Activated CD8-positive, alpha-beta T cell treated with anti-CD3 and anti-CD28 coated beads, Interleukin-2, amount 10 ng/mL, durations not matched to agents 7 days and 5 days (primary cell): ENCODE measurements around the gene ARL14EPL. TPM values are rescaled to one million over a fixed set of nuclear protein-coding genes. Genes with fewer than 3 reads are reported as not detected.
"Not testable (repeated sequence)": the region's sequence is repeated elsewhere in the genome, so short reads cannot be mapped to it uniquely, and the experiment has no call there.

Source experiments
- ATAC-seq: fragments of 150-1000 bp; cut with Tn5 transposase; one replicate; pipeline ENCODE4 v1.10.0; 2021; ENCODE audit warnings: moderate library complexity
- CTCF ChIA-PET: fragments of 350-600 bp; sonication (Branson Sonifier 250); formaldehyde crosslinking; loops from one replicate; lab custom pipeline; 2021; ENCODE audit warnings: antibody characterized with exemption; lab: Charles Lee
- POLR2A ChIA-PET: fragments of 350-600 bp; sonication (Branson Sonifier 250); formaldehyde crosslinking; loops from one replicate; lab custom pipeline; 2021; ENCODE audit warnings: antibody characterized with exemption; lab: Charles Lee
- DNase-seq: peaks from one replicate; pipeline ENCODE4 v3.0.0-alpha.2; 2020
- H3K27ac Mint-ChIP-seq: one replicate; pipeline ENCODE4 v1.8.0; 2021; ENCODE audit warnings: mild to moderate bottlenecking, mixed read lengths
- H3K27me3 Mint-ChIP-seq: one replicate; pipeline ENCODE4 v1.8.0; 2021; ENCODE audit warnings: low read depth, mixed read lengths
- H3K36me3 Mint-ChIP-seq: one replicate; pipeline ENCODE4 v1.8.0; 2021; ENCODE audit warnings: low read depth, mixed read lengths
- H3K4me1 Mint-ChIP-seq: one replicate; pipeline ENCODE4 v1.8.0; 2021; ENCODE audit warnings: low read depth, mixed read lengths
- H3K4me3 Mint-ChIP-seq: one replicate; pipeline ENCODE4 v1.8.0; 2021; ENCODE audit warnings: mild to moderate bottlenecking, mixed read lengths
- H3K9me3 Mint-ChIP-seq: one replicate; pipeline ENCODE4 v1.8.0; 2022; ENCODE audit warnings: mixed read lengths; ENCODE audit not compliant: insufficient read depth
- total RNA-seq, 2 experiments: library from RNA; stranded (reverse); gene quantifications; one replicate each; pipeline ENCODE4 v1.2.3, GENCODE V29; 2021

ARL14EPL gene
- total RNA-seq, 2 experiments from 2014 or later, result not detected

DNA sequence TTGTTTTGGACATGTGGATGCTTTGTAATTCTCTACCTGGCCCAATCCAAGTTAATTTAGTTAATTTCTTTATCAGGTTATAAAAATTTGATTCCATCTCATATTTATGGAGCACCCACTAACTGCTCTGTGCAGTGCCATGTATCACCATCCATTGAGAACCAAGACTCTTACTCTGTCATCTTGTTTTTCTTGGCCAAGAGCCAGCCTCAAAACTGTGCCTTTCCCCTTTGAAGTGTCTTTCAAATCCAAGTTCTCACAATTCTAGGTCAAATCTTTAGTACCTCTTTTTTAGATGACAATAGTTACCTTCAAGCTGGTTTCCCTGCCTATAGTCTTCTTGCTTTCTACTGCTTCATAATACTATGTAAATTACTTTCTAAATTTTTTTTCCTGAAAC, 55.8 kb downstream of the ARL14EPL start:
- H3K27ac Mint-ChIP-seq, result no peak overlapping the region
- peaks cover 36% of the 10 kb centered on the region for H3K36me3 Mint-ChIP-seq
- H3K4me1 Mint-ChIP-seq, result peaks cover 28% of the 10 kb centered on the region
- ATAC-seq, result no peak
- H3K27me3 Mint-ChIP-seq, result no peaks in the 10 kb centered on the region
- no peaks in the 10 kb centered on the region for H3K9me3 Mint-ChIP-seq
- ChIA-PET CTCF (no interaction called here), POLR2A (no interaction called here)
- DNase-seq, result no peak
- no peak overlapping the region for H3K4me3 Mint-ChIP-seq

GRCh38 chr5:116090302-116090701, 58.0 kb downstream of the ARL14EPL start:
- Mint-ChIP-seq H3K36me3 (peaks cover 45% of the 10 kb centered on the region), H3K27me3 (no peaks in the 10 kb centered on the region), H3K27ac (no peak overlapping the region), H3K4me3 (no peak overlapping the region), H3K9me3 (no peaks in the 10 kb centered on the region), H3K4me1 (peaks cover 19% of the 10 kb centered on the region)
- POLR2A ChIA-PET, result no interaction called here
- CTCF ChIA-PET, result no interaction called here
- no peak for DNase-seq
- no peak for ATAC-seq

GRCh38 chr5:116091416-116091815, 59.1 kb downstream of the ARL14EPL start:
- Mint-ChIP-seq H3K4me1 (peaks cover 12% of the 10 kb centered on the region), H3K36me3 (peaks cover 48% of the 10 kb centered on the region), H3K27me3 (no peaks in the 10 kb centered on the region), H3K27ac (no peak overlapping the region), H3K9me3 (no peaks in the 10 kb centered on the region), H3K4me3 (no peak overlapping the region)
- POLR2A ChIA-PET, result no interaction called here
- ATAC-seq (no peak), DNase-seq (no peak)
- CTCF ChIA-PET, result no interaction called here

DNA sequence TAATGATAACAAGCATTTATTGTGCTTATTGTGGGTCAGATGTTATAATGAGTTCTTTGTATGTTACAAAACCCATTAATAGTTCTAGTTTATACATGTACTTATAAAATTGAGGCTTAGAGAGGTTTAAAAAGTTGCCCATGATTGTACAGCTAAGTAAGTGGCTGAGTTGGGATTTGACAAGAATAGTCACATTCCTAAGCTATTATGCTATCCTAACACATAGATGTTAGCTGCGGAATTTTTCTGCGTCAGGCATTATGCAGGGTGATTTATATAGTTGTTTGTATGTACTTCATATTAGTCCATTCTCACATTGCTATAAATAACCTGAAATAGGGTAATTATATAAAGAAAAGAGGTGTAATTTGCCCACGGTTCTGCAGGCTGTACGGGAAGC, 65.0 kb downstream of the ARL14EPL start:
- ChIA-PET POLR2A (no interaction called here), CTCF (no interaction called here)
- Mint-ChIP-seq H3K27me3 (no peaks in the 10 kb centered on the region), H3K9me3 (no peaks in the 10 kb centered on the region), H3K4me3 (no peak overlapping the region), H3K27ac (no peak overlapping the region), H3K4me1 (no peaks in the 10 kb centered on the region), H3K36me3 (peaks cover 50% of the 10 kb centered on the region)
- DNase-seq (no peak), ATAC-seq (no peak)

GRCh38 chr5:116098998-116099397, 66.7 kb downstream of the ARL14EPL start:
- ATAC-seq, result no peak
- H3K27ac Mint-ChIP-seq, result no peak overlapping the region
- ChIA-PET CTCF (no interaction called here), POLR2A (no interaction called here)
- DNase-seq, result no peak
- H3K36me3 Mint-ChIP-seq, result peaks cover 43% of the 10 kb centered on the region
- H3K4me3 Mint-ChIP-seq, result no peak overlapping the region
- no peaks in the 10 kb centered on the region for H3K4me1 Mint-ChIP-seq
- H3K9me3 Mint-ChIP-seq, result no peaks in the 10 kb centered on the region
- no peaks in the 10 kb centered on the region for H3K27me3 Mint-ChIP-seq

GRCh38 chr5:116104941-116105340, 72.7 kb downstream of the ARL14EPL start:
- H3K27ac Mint-ChIP-seq, DNase-seq, ATAC-seq, H3K27me3 Mint-ChIP-seq, H3K9me3 Mint-ChIP-seq, H3K4me1 Mint-ChIP-seq, POLR2A ChIA-PET, H3K4me3 Mint-ChIP-seq, CTCF ChIA-PET: not testable (repeated sequence)
- peaks cover 44% of the 10 kb centered on the region for H3K36me3 Mint-ChIP-seq

Other genes starting within 250 kb of the ARL14EPL start
- under 1 TPM in 1 of 2 experiments, not detected in 1; 0.40 TPM for gene CDO1, start 215.8 kb upstream of the ARL14EPL start, total RNA-seq
- gene ATG12, start 190.9 kb upstream of the ARL14EPL start, total RNA-seq, result 10 to 100 TPM; 35.9 to 43.9 TPM
- 10 to 100 TPM; 76.6 to 78.3 TPM for gene AP3S1, start 190.5 kb upstream of the ARL14EPL start, total RNA-seq
- gene LVRN, start 70.0 kb upstream of the ARL14EPL start, total RNA-seq, result not detected
- 10 to 100 TPM; 21.7 to 24.4 TPM for gene COMMD10, start 52.6 kb downstream of the ARL14EPL start, total RNA-seq